Measurements from ENCODE around the gene KCNG2. TPM values are rescaled to one million over a fixed set of nuclear protein-coding genes. Genes with fewer than 3 reads are reported as not detected.

The KCNG2 gene
- polyA plus RNA-seq, 1 experiment: 0.38 TPM

DNA sequence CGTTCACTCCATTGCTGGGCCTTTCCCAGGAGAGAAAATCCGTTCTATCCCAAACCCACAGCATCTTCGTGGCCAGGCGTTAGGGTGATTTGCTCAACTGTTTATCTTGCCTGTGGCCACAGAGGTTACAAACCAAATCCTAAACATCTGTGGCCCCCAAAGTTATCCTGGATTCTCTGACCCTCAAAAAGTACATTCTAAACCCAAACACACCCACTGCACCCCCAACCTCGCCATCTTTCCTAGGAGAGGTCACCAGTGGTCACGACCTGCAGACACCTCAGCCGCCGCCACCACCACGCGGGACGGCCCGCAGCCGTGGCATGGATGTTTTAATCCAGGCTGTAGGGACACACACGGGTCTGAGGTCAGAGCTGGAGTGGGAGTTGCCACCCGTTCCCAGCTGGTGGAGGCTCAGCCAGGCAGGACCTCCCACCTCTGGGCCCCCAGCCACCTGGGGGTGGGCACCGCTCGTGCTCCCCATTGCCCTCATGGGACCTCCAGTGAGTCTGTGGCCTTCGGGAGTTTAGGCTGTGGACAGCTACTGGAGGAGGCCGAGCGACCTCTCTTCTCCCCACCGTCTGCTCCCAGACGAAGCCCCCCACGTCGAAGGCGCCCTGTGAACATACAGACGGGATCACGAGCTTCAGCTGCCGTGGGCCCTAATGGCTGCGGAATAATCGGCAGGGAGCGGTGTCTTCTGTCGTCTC, 72.0 kb downstream of the KCNG2 start:
- Histone ChIP-seq H3K27ac (ENCODE audit: low read depth, low read length) (no peak overlapping the region), H3K27me3 (ENCODE audit: control insufficient read depth, insufficient read depth, low read length) (peaks cover 16% of the 10 kb centered on the region), H3K9me3 (ENCODE audit: control insufficient read depth, insufficient read depth, low read length) (peaks cover 29% of the 10 kb centered on the region), H3K4me3 (ENCODE audit: low read depth, low read length) (no peak overlapping the region)
- DNase-seq (ENCODE audit: low read depth, low spot score): no peak
- POLR2A ChIA-PET: no interaction called here
- CTCF ChIA-PET: no interaction called here
- TF ChIP-seq, protein P1, sequence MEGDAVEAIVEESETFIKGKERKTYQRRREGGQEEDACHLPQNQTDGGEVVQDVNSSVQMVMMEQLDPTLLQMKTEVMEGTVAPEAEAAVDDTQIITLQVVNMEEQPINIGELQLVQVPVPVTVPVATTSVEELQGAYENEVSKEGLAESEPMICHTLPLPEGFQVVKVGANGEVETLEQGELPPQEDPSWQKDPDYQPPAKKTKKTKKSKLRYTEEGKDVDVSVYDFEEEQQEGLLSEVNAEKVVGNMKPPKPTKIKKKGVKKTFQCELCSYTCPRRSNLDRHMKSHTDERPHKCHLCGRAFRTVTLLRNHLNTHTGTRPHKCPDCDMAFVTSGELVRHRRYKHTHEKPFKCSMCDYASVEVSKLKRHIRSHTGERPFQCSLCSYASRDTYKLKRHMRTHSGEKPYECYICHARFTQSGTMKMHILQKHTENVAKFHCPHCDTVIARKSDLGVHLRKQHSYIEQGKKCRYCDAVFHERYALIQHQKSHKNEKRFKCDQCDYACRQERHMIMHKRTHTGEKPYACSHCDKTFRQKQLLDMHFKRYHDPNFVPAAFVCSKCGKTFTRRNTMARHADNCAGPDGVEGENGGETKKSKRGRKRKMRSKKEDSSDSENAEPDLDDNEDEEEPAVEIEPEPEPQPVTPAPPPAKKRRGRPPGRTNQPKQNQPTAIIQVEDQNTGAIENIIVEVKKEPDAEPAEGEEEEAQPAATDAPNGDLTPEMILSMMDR (IDR thresholded peaks at IDR 0.05; ENCODE audit: low read depth, low read length): no peak

GRCh38 chr18:79870301-79871025, 72.7 kb downstream of the KCNG2 start:
- DNase-seq (ENCODE audit: low read depth, low spot score): no peak
- Histone ChIP-seq H3K27ac (ENCODE audit: low read depth, low read length) (no peak overlapping the region), H3K9me3 (ENCODE audit: control insufficient read depth, insufficient read depth, low read length) (peaks cover 29% of the 10 kb centered on the region), H3K4me3 (ENCODE audit: low read depth, low read length) (no peak overlapping the region), H3K27me3 (ENCODE audit: control insufficient read depth, insufficient read depth, low read length) (peaks cover 18% of the 10 kb centered on the region)
- ChIA-PET POLR2A (no interaction called here), CTCF (no interaction called here)
- TF ChIP-seq, protein P1 (IDR thresholded peaks at IDR 0.05; ENCODE audit: low read depth, low read length): no peak

- ChIA-PET CTCF (no interaction called here), POLR2A (no interaction called here)
- peaks cover 29% of the 10 kb centered on the region for H3K9me3 ChIP-seq (ENCODE audit: control insufficient read depth, insufficient read depth, low read length)
- TF ChIP-seq, protein P1 (IDR thresholded peaks at IDR 0.05; ENCODE audit: low read depth, low read length): no peak
- H3K27ac ChIP-seq (ENCODE audit: low read depth, low read length): no peak overlapping the region
- H3K4me3 ChIP-seq (ENCODE audit: low read depth, low read length): no peak overlapping the region
- DNase-seq (ENCODE audit: low read depth, low spot score): no peak
- peaks cover 17% of the 10 kb centered on the region for H3K27me3 ChIP-seq (ENCODE audit: control insufficient read depth, insufficient read depth, low read length)
Observed at GRCh38 chr18:79871026-79871390, 73.3 kb downstream of the KCNG2 start.

- POLR2A ChIA-PET: no interaction called here
- no peak for DNase-seq (ENCODE audit: low read depth, low spot score)
Observed at GRCh38 chr18:79871481-79872091, 73.8 kb downstream of the KCNG2 start.

More at GRCh38 chr18:79871481-79872091, 73.8 kb downstream of the KCNG2 start:
- no peak overlapping the region for H3K27ac ChIP-seq (ENCODE audit: low read depth, low read length)
- peaks cover 17% of the 10 kb centered on the region for H3K27me3 ChIP-seq (ENCODE audit: control insufficient read depth, insufficient read depth, low read length)
- CTCF ChIA-PET: no interaction called here
- H3K4me3 ChIP-seq (ENCODE audit: low read depth, low read length): no peak overlapping the region
- peaks cover 29% of the 10 kb centered on the region for H3K9me3 ChIP-seq (ENCODE audit: control insufficient read depth, insufficient read depth, low read length)
- TF ChIP-seq, protein P1 (IDR thresholded peaks at IDR 0.05; ENCODE audit: low read depth, low read length): no peak

Measured in AG04450 (cell line).